B cell (primary cell): ENCODE data around the gene ADAMTS17. TPM values are rescaled to one million over a fixed set of nuclear protein-coding genes. Genes with fewer than 3 reads are reported as not detected.

Source experiments
- ATAC-seq: fragments of 200-7000 bp; cut with Tn5 transposase; one replicate; pipeline ENCODE4 v1.10.0; 2021; ENCODE audit warnings: low read depth, mild to moderate bottlenecking, moderate number of reproducible peaks, moderate library complexity
- CTCF ChIA-PET: fragments of 350-600 bp; sonication (Branson Sonifier 250); formaldehyde crosslinking; loops from one replicate; lab custom pipeline; 2021; ENCODE audit warnings: antibody characterized with exemption, inconsistent platforms; lab: Charles Lee
- POLR2A ChIA-PET: fragments of 350-600 bp; sonication (Branson Sonifier 250); formaldehyde crosslinking; loops from one replicate; lab custom pipeline; 2021; ENCODE audit warnings: antibody characterized with exemption; lab: Charles Lee
- DNase-seq: peaks from one replicate; pipeline ENCODE4 v3.0.0; 2013
- H2AFZ ChIP-seq: 2 replicates; pipeline ENCODE4 v1.6.1; 2012; ENCODE audit warnings: mild to moderate bottlenecking, low read depth, low read length; ENCODE audit not compliant: insufficient read depth, poor library complexity, severe bottlenecking
- H3K27ac ChIP-seq, 2 donors: 1 replicate in 1 of 2; 2 replicates in 1 of 2; pipeline ENCODE4 v1.5.1; 2012 to 2013; ENCODE audit warnings: low read length in 2 of 2, mild to moderate bottlenecking in 2 of 2, moderate library complexity in 1 of 2
- H3K27me3 ChIP-seq, 4 experiments: fragments of 200-600 bp in 1 of 4; sonication (generic) in 1 of 4; replicated peaks in 1 of 4; 1 replicate in 2 of 4; 2 replicates in 2 of 4; pipeline versions ENCODE4 v1.6.1 to v1.7.0; 2013 to 2016; ENCODE audit warnings: low read length in 3 of 4, mild to moderate bottlenecking in 2 of 4, mixed read lengths in 1 of 4, moderate library complexity in 1 of 4; ENCODE audit not compliant: insufficient read depth in 4 of 4, control insufficient read depth in 3 of 4; ENCODE audit errors: control extremely low read depth in 1 of 4
- H3K36me3 ChIP-seq, 2 experiments: replicated peaks in 1 of 2; 1 replicate in 1 of 2; 2 replicates in 1 of 2; pipeline versions ENCODE4 v1.6.1 to v1.7.1; 2013; ENCODE audit warnings: low read length in 1 of 2; ENCODE audit not compliant: insufficient read depth in 2 of 2, control insufficient read depth in 1 of 2; ENCODE audit errors: control extremely low read depth in 1 of 2, extremely low read depth in 1 of 2
- H3K4me1 ChIP-seq, 2 donors: fragments of 200-600 bp in 1 of 2; sonication (generic) in 1 of 2; 1 replicate in 1 of 2; 2 replicates in 1 of 2; pipeline versions ENCODE4 v1.5.1 to v1.6.1; 2013 to 2017; ENCODE audit warnings: low read length in 2 of 2; ENCODE audit not compliant: control insufficient read depth in 2 of 2, insufficient read depth in 2 of 2
- H3K4me2 ChIP-seq: replicated peaks from 2 replicates; pipeline ENCODE3; 2012; ENCODE audit warnings: mild to moderate bottlenecking, low read depth, low read length; ENCODE audit not compliant: poor library complexity, severe bottlenecking
- H3K4me3 ChIP-seq, 5 experiments: fragments of 200-600 bp in 1 of 5; sonication (generic) in 1 of 5; 1 replicate in 3 of 5; 2 replicates in 2 of 5; pipeline versions ENCODE4 v1.5.1 to v1.7.0; 2011 to 2016; ENCODE audit warnings: low read length in 4 of 5, mild to moderate bottlenecking in 4 of 5, low read depth in 2 of 5, control low read depth in 1 of 5, moderate library complexity in 1 of 5; ENCODE audit not compliant: insufficient read depth in 1 of 5; ENCODE audit errors: control extremely low read depth in 1 of 5, extremely low read depth in 1 of 5
- H3K79me2 ChIP-seq: fragments of 200-600 bp; sonication (generic); one replicate; pipeline ENCODE4 v1.6.0; 2016; ENCODE audit warnings: low read length; ENCODE audit not compliant: control insufficient read depth, insufficient read depth
- H3K9ac ChIP-seq: fragments of 200-600 bp; sonication (generic); 2 replicates; pipeline ENCODE4 v1.6.1; 2017; ENCODE audit warnings: mild to moderate bottlenecking, low read length, moderate library complexity
- H3K9me3 ChIP-seq, 3 donors: one replicate each; pipeline versions ENCODE4 v1.6.1 to v1.7.1; 2013; ENCODE audit warnings: low read length in 2 of 3; ENCODE audit not compliant: control insufficient read depth in 2 of 3, insufficient read depth in 1 of 3; ENCODE audit errors: control extremely low read depth in 1 of 3
- H4K20me1 ChIP-seq: 2 replicates; pipeline ENCODE4 v1.6.0; 2012; ENCODE audit warnings: mild to moderate bottlenecking, low read length; ENCODE audit not compliant: insufficient read depth, control insufficient read depth, poor library complexity, severe bottlenecking
- H3K27ac Mint-ChIP-seq: one replicate; pipeline ENCODE4 v1.8.0; 2021; ENCODE audit warnings: mixed read lengths
- H3K27me3 Mint-ChIP-seq: one replicate; pipeline ENCODE4 v1.8.0; 2021; ENCODE audit warnings: mixed read lengths
- H3K4me1 Mint-ChIP-seq: one replicate; pipeline ENCODE4 v1.8.0; 2021; ENCODE audit warnings: mixed read lengths
- H3K4me3 Mint-ChIP-seq: one replicate; pipeline ENCODE4 v1.8.0; 2021; ENCODE audit warnings: mixed read lengths
- H3K9me3 Mint-ChIP-seq: one replicate; pipeline ENCODE4 v1.8.0; 2022; ENCODE audit warnings: mixed read lengths; ENCODE audit not compliant: insufficient read depth
- CTCF ChIP-seq: fragments of 200-600 bp; IDR thresholded peaks from one replicate; pipeline ENCODE4 v1.8.0; 2022; ENCODE audit warnings: antibody characterized with exemption, mild to moderate bottlenecking
- EZH2 ChIP-seq: IDR thresholded peaks from 2 replicates; pipeline ENCODE4 v1.6.1; 2012; ENCODE audit warnings: borderline replicate concordance, low read depth, mild to moderate bottlenecking, moderate library complexity, low read length; ENCODE audit not compliant: insufficient read depth, poor library complexity, severe bottlenecking
- whole genome bisulfite sequencing: methylation state at CpG from one replicate; pipeline ENCODE4 v1.1.5; 2013; ENCODE audit warnings: missing lambda C conversion rate; ENCODE audit not compliant: insufficient coverage; 5-methylcytosine and 5-hydroxymethylcytosine counted together
- intact Hi-C: fragments of 100-400 bp; cut with micrococcal nuclease; formaldehyde crosslinking; loops from one replicate; pipeline ENCODE4 v1.10.0; 2022
- polyA plus RNA-seq: library from polyadenylated mRNA; depleted of rRNA; stranded (reverse); fragments of >200 nt; gene quantifications from 2 replicates; pipeline ENCODE4 v1.2.3, GENCODE V29; 2012
- total RNA-seq, 2 donors: library from RNA; stranded (reverse); fragments of 120-200 nt in 1 of 2; gene quantifications; 1 replicate in 1 of 2; 2 replicates in 1 of 2; pipeline versions ENCODE4 v1.2.3 to v1.2.4, GENCODE V29; 2013 to 2022

ADAMTS17 gene
- total and polyA plus RNA-seq, 2 donors (not counting 1 experiment from before 2014, with no cell fraction given) = 0.10 TPM; not detected in 1

- CTCF ChIA-PET = no interaction called here
- intact Hi-C loops = no loop called here
- H3K27me3 Mint-ChIP-seq = peaks cover 7% of the 10 kb centered on the region
These were observed 227.7 kb downstream of the ADAMTS17 start for GRCh38 chr15:100114100-100114499.

More at GRCh38 chr15:100114100-100114499, 227.7 kb downstream of the ADAMTS17 start:
- no peaks in the 10 kb centered on the region for H3K79me2 ChIP-seq
- POLR2A ChIA-PET = no interaction called here
- Mint-ChIP-seq H3K27ac (no peak overlapping the region), H3K4me3 (no peak overlapping the region), H3K4me1 (peaks cover 2% of the 10 kb centered on the region), H3K9me3 (no peaks in the 10 kb centered on the region)
- no peaks in the 10 kb centered on the region for H3K4me1 ChIP-seq
- no peak for ATAC-seq
- no peak overlapping the region for H3K27ac ChIP-seq
- H3K36me3 ChIP-seq = no peaks in the 10 kb centered on the region
- no peak overlapping the region for H3K4me2 ChIP-seq
- no peaks in the 10 kb centered on the region for H4K20me1 ChIP-seq
- 7% methylated on average over 3 of the region's 8 CpGs for WGBS
- H3K27me3 ChIP-seq = no peaks in the 10 kb centered on the region
- TF ChIP-seq CTCF (no peak), EZH2 (no peak)
- peaks cover 0 to 20% (median 0%) of the 10 kb centered on the region in 3 donors for H3K9me3 ChIP-seq
- H3K9ac ChIP-seq = no peak overlapping the region
- no peak for DNase-seq
- no peak overlapping the region for H2AFZ ChIP-seq
- H3K4me3 ChIP-seq = no peak overlapping the region
